ENCODE data around the gene SAMD11.

DNA sequence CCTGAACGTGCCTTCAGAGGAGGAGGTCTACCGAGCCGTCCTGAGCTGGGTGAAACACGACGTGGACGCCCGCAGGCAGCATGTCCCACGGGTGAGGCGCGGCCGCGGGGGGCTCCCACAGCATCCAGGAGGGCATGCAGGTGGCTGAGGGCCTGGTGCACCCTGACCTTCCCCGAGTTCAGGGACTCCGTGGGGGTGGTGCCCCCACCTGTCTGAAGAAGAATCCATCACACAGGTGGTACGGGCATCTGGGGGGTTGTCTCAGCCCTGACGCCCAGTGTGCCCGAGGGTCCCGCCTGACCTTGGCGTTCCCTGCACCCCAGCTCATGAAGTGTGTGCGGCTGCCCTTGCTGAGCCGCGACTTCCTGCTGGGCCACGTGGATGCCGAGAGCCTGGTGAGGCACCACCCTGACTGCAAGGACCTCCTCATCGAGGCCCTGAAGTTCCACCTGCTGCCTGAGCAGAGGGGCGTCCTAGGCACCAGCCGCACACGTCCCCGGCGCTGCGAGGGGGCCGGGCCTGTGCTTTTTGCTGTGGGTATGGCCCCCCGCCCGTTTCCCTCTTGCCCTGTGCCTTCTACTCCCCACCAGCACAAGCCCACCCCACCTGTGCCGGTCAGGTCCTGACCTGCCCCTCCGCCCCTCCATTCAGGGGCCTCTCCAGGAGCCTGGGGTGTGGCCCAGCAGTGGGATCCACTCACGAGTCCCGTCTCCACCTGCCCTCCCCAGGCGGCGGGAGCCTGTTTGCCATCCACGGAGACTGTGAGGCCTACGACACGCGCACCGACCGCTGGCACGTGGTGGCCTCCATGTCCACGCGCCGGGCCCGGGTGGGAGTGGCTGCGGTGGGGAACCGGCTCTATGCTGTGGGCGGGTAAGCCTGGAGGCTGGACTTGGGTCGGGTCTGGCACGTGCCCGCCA lies 38.9 kb downstream of the SAMD11 start:
- no peak for TF ChIP-seq CTCF (IDR thresholded peaks at IDR 0.05)
- TF ChIP-seq POLR2A (IDR thresholded peaks at IDR 0.05): no peak
- no peak for TF ChIP-seq POLR2AphosphoS5 (IDR thresholded peaks at IDR 0.05)

Measured in gastroesophageal sphincter (tissue), 3 donors.